Spleen (tissue), 7 donors: ENCODE measurements around the gene EIF2B1.
"Not testable (repeated sequence)": the region's sequence is repeated elsewhere in the genome, so short reads cannot be mapped to it uniquely, and the experiment has no call there.

Experiments
- POLR2A ChIP-seq, 3 donors: fragments of 450-650 bp; IDR thresholded peaks; one replicate each; pipeline ENCODE4 v1.5.1; 2017; ENCODE audit warnings: antibody characterized with exemption in 3 of 3, mild to moderate bottlenecking in 1 of 3
- POLR2AphosphoS5 ChIP-seq, 3 donors: sonication (generic); formaldehyde crosslinking; IDR thresholded peaks; one replicate each; pipeline ENCODE4 v1.5.1; 2017; ENCODE audit warnings: antibody characterized with exemption in 3 of 3
- TF ChIP-seq, protein P1 (sequence below), 11 experiments: fragments of 200-600 bp in 7 of 11; fragments of 450-650 bp in 4 of 11; sonication (generic) in 4 of 11; IDR thresholded peaks in 8 of 11; conservative IDR thresholded peaks in 3 of 11; 1 replicate in 7 of 11; 2 replicates in 4 of 11; pipeline versions ENCODE4 v1.4.0 to v1.8.0; 2016 to 2021; ENCODE audit warnings: antibody characterized with exemption in 11 of 11, inconsistent platforms in 4 of 11, mild to moderate bottlenecking in 1 of 11
- donor health status: DM: no; HTN: no; CAD: no; lungs with moderate emphysema.
- donor health status: DM: no; HTN: no; CAD: no.
- donor health status: DM: no; HTN: no; CAD: no.

DNA sequence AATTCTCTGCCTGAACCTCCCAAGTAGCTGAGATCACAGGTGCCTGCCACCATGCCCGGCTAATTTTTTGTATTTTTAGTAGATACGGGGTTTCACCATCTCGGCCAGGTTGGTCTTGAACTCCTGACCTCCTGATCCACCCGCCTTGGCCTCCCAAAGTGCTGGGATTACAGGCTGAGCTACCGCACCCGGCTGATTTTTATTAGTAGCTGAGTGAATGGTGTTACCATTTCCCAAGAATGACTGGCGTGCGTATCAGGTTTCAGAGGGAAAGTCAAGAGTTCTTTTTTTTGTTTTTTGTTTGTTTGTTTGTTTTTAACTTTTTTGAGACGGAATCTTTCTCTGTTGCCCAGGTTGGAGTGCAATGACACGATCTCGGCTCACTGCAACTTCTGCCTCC, 30.0 kb downstream of the EIF2B1 start:
- TF ChIP-seq, protein P1, sequence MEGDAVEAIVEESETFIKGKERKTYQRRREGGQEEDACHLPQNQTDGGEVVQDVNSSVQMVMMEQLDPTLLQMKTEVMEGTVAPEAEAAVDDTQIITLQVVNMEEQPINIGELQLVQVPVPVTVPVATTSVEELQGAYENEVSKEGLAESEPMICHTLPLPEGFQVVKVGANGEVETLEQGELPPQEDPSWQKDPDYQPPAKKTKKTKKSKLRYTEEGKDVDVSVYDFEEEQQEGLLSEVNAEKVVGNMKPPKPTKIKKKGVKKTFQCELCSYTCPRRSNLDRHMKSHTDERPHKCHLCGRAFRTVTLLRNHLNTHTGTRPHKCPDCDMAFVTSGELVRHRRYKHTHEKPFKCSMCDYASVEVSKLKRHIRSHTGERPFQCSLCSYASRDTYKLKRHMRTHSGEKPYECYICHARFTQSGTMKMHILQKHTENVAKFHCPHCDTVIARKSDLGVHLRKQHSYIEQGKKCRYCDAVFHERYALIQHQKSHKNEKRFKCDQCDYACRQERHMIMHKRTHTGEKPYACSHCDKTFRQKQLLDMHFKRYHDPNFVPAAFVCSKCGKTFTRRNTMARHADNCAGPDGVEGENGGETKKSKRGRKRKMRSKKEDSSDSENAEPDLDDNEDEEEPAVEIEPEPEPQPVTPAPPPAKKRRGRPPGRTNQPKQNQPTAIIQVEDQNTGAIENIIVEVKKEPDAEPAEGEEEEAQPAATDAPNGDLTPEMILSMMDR (IDR thresholded peaks at IDR 0.05 in 8 of 11, conservative IDR thresholded peaks at IDR 0.05 in 3 of 11), result not testable (repeated sequence)
- TF ChIP-seq POLR2AphosphoS5, POLR2A (IDR thresholded peaks at IDR 0.05): not testable (repeated sequence)
